K562 (cell line): Measurements from ENCODE around the gene CLDND2. TPM values are rescaled to one million over a fixed set of nuclear protein-coding genes. Genes with fewer than 3 reads are reported as not detected.

Source experiments
- ATAC-seq: fragments of 200-7000 bp; cut with Tn5 transposase; 3 replicates; pipeline ENCODE4 v1.9.1; 2020; ENCODE audit warnings: moderate library complexity
- BruUV-seq: library from RNA; stranded (reverse); fragments of 400-500 nt; replicated peaks from 2 replicates; lab custom pipeline; 2021; lab: Mats Ljungman, UMichigan
- CTCF ChIA-PET: fragments of 300-600 bp; formaldehyde crosslinking; extraction: SDS; loops from one replicate; lab custom pipeline; 2021; ENCODE audit warnings: low intra/inter-chr PET ratio; lab: Yijun Ruan, JAX
- POLR2A ChIA-PET: fragments of 300-600, 350-650 bp; sonication (Branson Sonifier 250); formaldehyde crosslinking; extraction: SDS; loops from one replicate; lab custom pipeline; 2021; ENCODE audit warnings: antibody characterized with exemption, inconsistent platforms; lab: Yijun Ruan, JAX
- DNase-seq, 4 experiments: peaks; one replicate each; pipeline versions ENCODE4 v3.0.0 to v3.0.0-alpha.2; 2011 to 2018; ENCODE audit warnings: low spot score in 3 of 4, mixed read lengths in 3 of 4; ENCODE audit errors: extremely low read depth in 1 of 4
- FAIRE-seq: peaks from 2 replicates; lab custom pipeline; 2011; peaks lifted over from hg19 to GRCh38; lab: Jason Lieb, UNC
- H2AFZ ChIP-seq: 2 replicates; pipeline ENCODE4 v1.6.0; 2011; ENCODE audit warnings: low read depth, low read length, control low read depth, inconsistent platforms
- H3K27ac ChIP-seq: fragments of 200-600 bp; 3 replicates; pipeline ENCODE4 v1.8.0; 2011; ENCODE audit warnings: low read depth, mild to moderate bottlenecking, control low read depth, inconsistent platforms, low read length, moderate library complexity, mixed read lengths; ENCODE audit errors: extremely low read depth
- H3K27me3 ChIP-seq, 2 experiments: fragments of 300-600 bp in 1 of 2; 2 replicates in 1 of 2; 3 replicates in 1 of 2; pipeline versions ENCODE4 v1.6.0 to v1.8.0; 2011; ENCODE audit warnings: inconsistent platforms in 2 of 2, low read length in 2 of 2, mild to moderate bottlenecking in 1 of 2, mixed read lengths in 1 of 2, moderate library complexity in 1 of 2; ENCODE audit not compliant: control insufficient read depth in 2 of 2, insufficient read depth in 2 of 2
- H3K36me3 ChIP-seq: fragments of 300-600 bp; 3 replicates; pipeline ENCODE4 v1.8.0; 2011; ENCODE audit warnings: mild to moderate bottlenecking, low read length, inconsistent platforms; ENCODE audit not compliant: control insufficient read depth, insufficient read depth
- H3K4me1 ChIP-seq, 2 experiments: fragments of 200-600 bp in 1 of 2; replicated peaks in 1 of 2; 2 replicates in 1 of 2; 3 replicates in 1 of 2; pipeline versions ENCODE4 v1.5.1 to v1.8.0; 2011; ENCODE audit warnings: inconsistent platforms in 2 of 2, low read length in 2 of 2, mild to moderate bottlenecking in 1 of 2, mixed read lengths in 1 of 2, moderate library complexity in 1 of 2; ENCODE audit not compliant: control insufficient read depth in 2 of 2, insufficient read depth in 2 of 2
- H3K4me2 ChIP-seq: 2 replicates; pipeline ENCODE4 v1.6.1; 2011; ENCODE audit warnings: low read length, control low read depth, inconsistent platforms, mixed read lengths; ENCODE audit not compliant: insufficient read depth
- H3K4me3 ChIP-seq: fragments of 200-600 bp; sonication (generic), shearing (Covaris generic); 2 replicates; pipeline ENCODE4 v1.5.1; 2016; ENCODE audit warnings: control low read depth, inconsistent platforms
- H3K79me2 ChIP-seq: fragments of 200-600 bp; 3 replicates; pipeline ENCODE4 v1.8.0; 2011; ENCODE audit warnings: low read length, inconsistent platforms; ENCODE audit not compliant: control insufficient read depth, insufficient read depth
- H3K9ac ChIP-seq, 2 experiments: 2 replicates each; pipeline versions ENCODE4 v1.6.0 to v1.6.1; 2011; ENCODE audit warnings: low read depth in 2 of 2, low read length in 2 of 2, control low read depth in 1 of 2, inconsistent platforms in 1 of 2, mild to moderate bottlenecking in 1 of 2, mixed read lengths in 1 of 2; ENCODE audit not compliant: insufficient read depth in 1 of 2
- H3K9me1 ChIP-seq: one replicate; pipeline ENCODE4 v1.6.0; 2011; ENCODE audit warnings: inconsistent platforms, mild to moderate bottlenecking, low read length, moderate library complexity; ENCODE audit not compliant: control insufficient read depth, insufficient read depth
- H3K9me3 ChIP-seq: replicated peaks from 2 replicates; pipeline ENCODE4 v1.5.1; 2011; ENCODE audit warnings: low read depth, low read length, inconsistent platforms; ENCODE audit not compliant: control insufficient read depth, insufficient read depth
- H4K20me1 ChIP-seq: replicated peaks from 2 replicates; pipeline ENCODE4 v1.6.1; 2011; ENCODE audit warnings: low read length, inconsistent platforms, mixed read lengths; ENCODE audit not compliant: control insufficient read depth, insufficient read depth
- ETS2 ChIP-seq: IDR thresholded peaks from 2 replicates; pipeline ENCODE4 v1.6.1; 2016; ENCODE audit warnings: borderline replicate concordance, missing genetic modification characterization, mild to moderate bottlenecking, moderate library complexity, missing compliant biosample characterization; ENCODE audit not compliant: poor library complexity, severe bottlenecking
- PATZ1 ChIP-seq: fragments of 250-450 bp; sonication (Bioruptor Pico); IDR thresholded peaks from 2 replicates; pipeline ENCODE4 v1.5.0; 2020; ENCODE audit warnings: mild to moderate bottlenecking, borderline replicate concordance
- THAP7 ChIP-seq: fragments of 250-450 bp; sonication (Bioruptor Pico); IDR thresholded peaks from 2 replicates; pipeline ENCODE4 v1.5.0; 2021
- WGBS: fragments of 100-300 bp; shearing (Covaris generic); methylation state at CpG from one replicate; pipeline ENCODE4 v1.1.6; 2016; ENCODE audit warnings: low coverage, mixed read lengths; ENCODE audit not compliant: insufficient coverage; ENCODE audit errors: missing lambda C conversion rate; 5-methylcytosine and 5-hydroxymethylcytosine counted together
- in situ Hi-C: fragments of 300-500 bp; cut with MboI; formaldehyde crosslinking; loops from 4 replicates; pipeline ENCODE4 v1.15.0; 2018; ENCODE audit warnings: inconsistent platforms, mixed read lengths
- intact Hi-C: fragments of 100-400 bp; cut with micrococcal nuclease; formaldehyde crosslinking; loops from 2 replicates; pipeline ENCODE4 v1.14.2; 2022
- polyA plus RNA-seq, 8 experiments: library from polyadenylated mRNA; depleted of rRNA in 4 of 8; stranded (reverse) in 5 of 8; unstranded in 3 of 8; fragments of >200 nt; fragmentation: Nextera tagmentation in 2 of 8; fragmentation: Illumina TruSeq in 1 of 8; extraction: Ambion mirVana in 2 of 8; extraction: Trizol in 1 of 8; gene quantifications; 2 replicates each; pipeline versions ENCODE4 v1.2.1 to v1.2.3, GENCODE V29; 2011 to 2014; ENCODE audit warnings: inconsistent platforms in 1 of 8, missing spikeins in 1 of 8
- total RNA-seq, 7 experiments: library from RNA; depleted of rRNA in 6 of 7; stranded (reverse); fragments of >200 nt in 6 of 7; fragmentation: Illumina TruSeq in 2 of 7; extraction: Trizol in 2 of 7; gene quantifications; 2 replicates each; pipeline versions ENCODE4 v1.2.1 to v1.2.3, GENCODE V29; 2011 to 2021; ENCODE audit warnings: low replicate concordance in 1 of 7
- TF ChIP-seq, protein P1 (sequence below): fragments of 450-650 bp; IDR thresholded peaks from 2 replicates; pipeline ENCODE4 v1.6.1; 2016; ENCODE audit warnings: mild to moderate bottlenecking, moderate library complexity

CLDND2 gene
- total and polyA plus RNA-seq, 9 of the 15 experiments (the other 6 are each of a cell fraction or from before 2014, with no cell fraction given) = 0.45 to 4.0 (median 1.2) TPM; not detected in 3

DNA sequence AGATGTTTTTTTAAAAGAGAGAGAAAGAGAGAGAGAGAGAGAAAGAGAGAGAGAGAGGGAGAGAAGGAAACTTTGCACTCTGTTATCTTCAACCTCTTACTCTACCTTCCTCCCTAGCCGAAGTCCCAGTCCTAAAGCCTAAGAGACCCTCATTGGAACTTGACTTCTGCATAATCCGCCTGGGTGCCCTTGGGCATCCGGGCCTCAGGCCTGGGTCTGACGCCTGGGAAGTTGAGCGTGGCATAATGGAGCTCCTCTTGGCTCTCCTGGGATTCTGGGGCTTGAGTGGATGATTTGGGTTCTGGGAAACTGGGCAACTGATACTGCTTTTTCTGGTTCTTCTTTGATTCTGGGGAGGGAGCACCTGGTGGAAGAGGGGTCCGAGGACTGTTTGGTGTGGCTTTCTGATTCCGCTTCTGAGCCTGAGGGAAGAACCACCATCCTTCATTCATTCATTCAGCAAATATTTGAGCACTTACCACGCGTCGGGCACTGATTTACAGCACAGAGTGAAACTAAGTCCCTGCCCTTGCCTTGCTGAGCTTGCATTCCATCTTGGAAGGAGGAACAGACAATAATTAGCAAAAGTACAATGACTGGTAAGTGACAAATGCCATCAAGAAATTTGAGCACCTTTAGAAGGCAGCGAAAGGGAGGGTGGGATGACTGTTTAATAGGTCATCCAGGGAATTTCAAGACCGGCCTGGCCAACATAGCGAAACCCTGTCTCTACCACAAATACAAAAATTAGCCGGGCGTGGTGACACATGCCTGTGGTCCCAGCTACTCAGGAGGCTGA is 42.3 kb upstream of the CLDND2 start:
- no peak overlapping the region for H3K4me2 ChIP-seq
- in situ Hi-C loops = no loop called here
- peak overlapping the region in 1 of 2 experiments; percentile 37; a peak in 1 of 4 replicates for H3K9ac ChIP-seq
- 72% methylated on average over 15 of the region's 15 CpGs for WGBS
- no peaks in the 10 kb centered on the region for H4K20me1 ChIP-seq
- ATAC-seq = no peak
- H2AFZ ChIP-seq = no peak overlapping the region
- no peak for DNase-seq
- FAIRE-seq = no peak
- no peaks in the 10 kb centered on the region for H3K36me3 ChIP-seq
- no peaks in the 10 kb centered on the region for H3K9me3 ChIP-seq
- TF ChIP-seq ETS2 (tag) (no peak), PATZ1 (CRISPR knock-in tag) (no peak), THAP7 (no peak)
- TF ChIP-seq, protein P1, sequence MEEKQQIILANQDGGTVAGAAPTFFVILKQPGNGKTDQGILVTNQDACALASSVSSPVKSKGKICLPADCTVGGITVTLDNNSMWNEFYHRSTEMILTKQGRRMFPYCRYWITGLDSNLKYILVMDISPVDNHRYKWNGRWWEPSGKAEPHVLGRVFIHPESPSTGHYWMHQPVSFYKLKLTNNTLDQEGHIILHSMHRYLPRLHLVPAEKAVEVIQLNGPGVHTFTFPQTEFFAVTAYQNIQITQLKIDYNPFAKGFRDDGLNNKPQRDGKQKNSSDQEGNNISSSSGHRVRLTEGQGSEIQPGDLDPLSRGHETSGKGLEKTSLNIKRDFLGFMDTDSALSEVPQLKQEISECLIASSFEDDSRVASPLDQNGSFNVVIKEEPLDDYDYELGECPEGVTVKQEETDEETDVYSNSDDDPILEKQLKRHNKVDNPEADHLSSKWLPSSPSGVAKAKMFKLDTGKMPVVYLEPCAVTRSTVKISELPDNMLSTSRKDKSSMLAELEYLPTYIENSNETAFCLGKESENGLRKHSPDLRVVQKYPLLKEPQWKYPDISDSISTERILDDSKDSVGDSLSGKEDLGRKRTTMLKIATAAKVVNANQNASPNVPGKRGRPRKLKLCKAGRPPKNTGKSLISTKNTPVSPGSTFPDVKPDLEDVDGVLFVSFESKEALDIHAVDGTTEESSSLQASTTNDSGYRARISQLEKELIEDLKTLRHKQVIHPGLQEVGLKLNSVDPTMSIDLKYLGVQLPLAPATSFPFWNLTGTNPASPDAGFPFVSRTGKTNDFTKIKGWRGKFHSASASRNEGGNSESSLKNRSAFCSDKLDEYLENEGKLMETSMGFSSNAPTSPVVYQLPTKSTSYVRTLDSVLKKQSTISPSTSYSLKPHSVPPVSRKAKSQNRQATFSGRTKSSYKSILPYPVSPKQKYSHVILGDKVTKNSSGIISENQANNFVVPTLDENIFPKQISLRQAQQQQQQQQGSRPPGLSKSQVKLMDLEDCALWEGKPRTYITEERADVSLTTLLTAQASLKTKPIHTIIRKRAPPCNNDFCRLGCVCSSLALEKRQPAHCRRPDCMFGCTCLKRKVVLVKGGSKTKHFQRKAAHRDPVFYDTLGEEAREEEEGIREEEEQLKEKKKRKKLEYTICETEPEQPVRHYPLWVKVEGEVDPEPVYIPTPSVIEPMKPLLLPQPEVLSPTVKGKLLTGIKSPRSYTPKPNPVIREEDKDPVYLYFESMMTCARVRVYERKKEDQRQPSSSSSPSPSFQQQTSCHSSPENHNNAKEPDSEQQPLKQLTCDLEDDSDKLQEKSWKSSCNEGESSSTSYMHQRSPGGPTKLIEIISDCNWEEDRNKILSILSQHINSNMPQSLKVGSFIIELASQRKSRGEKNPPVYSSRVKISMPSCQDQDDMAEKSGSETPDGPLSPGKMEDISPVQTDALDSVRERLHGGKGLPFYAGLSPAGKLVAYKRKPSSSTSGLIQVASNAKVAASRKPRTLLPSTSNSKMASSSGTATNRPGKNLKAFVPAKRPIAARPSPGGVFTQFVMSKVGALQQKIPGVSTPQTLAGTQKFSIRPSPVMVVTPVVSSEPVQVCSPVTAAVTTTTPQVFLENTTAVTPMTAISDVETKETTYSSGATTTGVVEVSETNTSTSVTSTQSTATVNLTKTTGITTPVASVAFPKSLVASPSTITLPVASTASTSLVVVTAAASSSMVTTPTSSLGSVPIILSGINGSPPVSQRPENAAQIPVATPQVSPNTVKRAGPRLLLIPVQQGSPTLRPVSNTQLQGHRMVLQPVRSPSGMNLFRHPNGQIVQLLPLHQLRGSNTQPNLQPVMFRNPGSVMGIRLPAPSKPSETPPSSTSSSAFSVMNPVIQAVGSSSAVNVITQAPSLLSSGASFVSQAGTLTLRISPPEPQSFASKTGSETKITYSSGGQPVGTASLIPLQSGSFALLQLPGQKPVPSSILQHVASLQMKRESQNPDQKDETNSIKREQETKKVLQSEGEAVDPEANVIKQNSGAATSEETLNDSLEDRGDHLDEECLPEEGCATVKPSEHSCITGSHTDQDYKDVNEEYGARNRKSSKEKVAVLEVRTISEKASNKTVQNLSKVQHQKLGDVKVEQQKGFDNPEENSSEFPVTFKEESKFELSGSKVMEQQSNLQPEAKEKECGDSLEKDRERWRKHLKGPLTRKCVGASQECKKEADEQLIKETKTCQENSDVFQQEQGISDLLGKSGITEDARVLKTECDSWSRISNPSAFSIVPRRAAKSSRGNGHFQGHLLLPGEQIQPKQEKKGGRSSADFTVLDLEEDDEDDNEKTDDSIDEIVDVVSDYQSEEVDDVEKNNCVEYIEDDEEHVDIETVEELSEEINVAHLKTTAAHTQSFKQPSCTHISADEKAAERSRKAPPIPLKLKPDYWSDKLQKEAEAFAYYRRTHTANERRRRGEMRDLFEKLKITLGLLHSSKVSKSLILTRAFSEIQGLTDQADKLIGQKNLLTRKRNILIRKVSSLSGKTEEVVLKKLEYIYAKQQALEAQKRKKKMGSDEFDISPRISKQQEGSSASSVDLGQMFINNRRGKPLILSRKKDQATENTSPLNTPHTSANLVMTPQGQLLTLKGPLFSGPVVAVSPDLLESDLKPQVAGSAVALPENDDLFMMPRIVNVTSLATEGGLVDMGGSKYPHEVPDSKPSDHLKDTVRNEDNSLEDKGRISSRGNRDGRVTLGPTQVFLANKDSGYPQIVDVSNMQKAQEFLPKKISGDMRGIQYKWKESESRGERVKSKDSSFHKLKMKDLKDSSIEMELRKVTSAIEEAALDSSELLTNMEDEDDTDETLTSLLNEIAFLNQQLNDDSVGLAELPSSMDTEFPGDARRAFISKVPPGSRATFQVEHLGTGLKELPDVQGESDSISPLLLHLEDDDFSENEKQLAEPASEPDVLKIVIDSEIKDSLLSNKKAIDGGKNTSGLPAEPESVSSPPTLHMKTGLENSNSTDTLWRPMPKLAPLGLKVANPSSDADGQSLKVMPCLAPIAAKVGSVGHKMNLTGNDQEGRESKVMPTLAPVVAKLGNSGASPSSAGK = no peak
- CTCF ChIA-PET = no interaction called here
- intact Hi-C loops = no loop called here
- H3K4me1 ChIP-seq = peaks cover 13 to 15% of the 10 kb centered on the region in 2 experiments
- no TSS peak for BruUV-seq
- POLR2A ChIA-PET = interaction anchor here (0.5 kb wide), 1 partner anchor 163 kb away, joined by 3 read pairs; no protein-coding TSS in a partner anchor
- no peak overlapping the region for H3K4me3 ChIP-seq
- H3K27ac ChIP-seq = no peak overlapping the region
- H3K27me3 ChIP-seq = no peaks in the 10 kb centered on the region
- H3K9me1 ChIP-seq = no peaks in the 10 kb centered on the region
- no peaks in the 10 kb centered on the region for H3K79me2 ChIP-seq
